Kidney (tissue), 14 donors: ENCODE measurements around the gene PDE4D. TPM values are rescaled to one million over a fixed set of nuclear protein-coding genes. Genes with fewer than 3 reads are reported as not detected.

Experiments used
- DNase-seq, 5 donors: peaks; one replicate each; pipeline ENCODE4 v3.0.0-alpha.2; 2013 to 2020
- FAIRE-seq: peaks from 2 replicates; lab custom pipeline; 2012; peaks lifted over from hg19 to GRCh38; lab: Jason Lieb, UNC
- H3K27ac ChIP-seq, 2 donors: one replicate each; pipeline ENCODE4 v1.7.0; 2013; ENCODE audit warnings: low read depth in 2 of 2, low read length in 2 of 2, inconsistent platforms in 1 of 2
- H3K27me3 ChIP-seq: one replicate; pipeline ENCODE4 v1.7.1; 2013; ENCODE audit warnings: low read length, inconsistent platforms; ENCODE audit not compliant: control insufficient read depth, insufficient read depth
- H3K36me3 ChIP-seq, 3 donors: one replicate each; pipeline versions ENCODE4 v1.7.0 to v1.7.1; 2013; ENCODE audit warnings: low read length in 3 of 3, control low read depth in 1 of 3, inconsistent platforms in 1 of 3; ENCODE audit not compliant: insufficient read depth in 3 of 3, control insufficient read depth in 2 of 3
- H3K4me1 ChIP-seq, 3 donors: one replicate each; pipeline versions ENCODE4 v1.7.0 to v1.7.1; 2013; ENCODE audit warnings: low read length in 3 of 3, inconsistent platforms in 1 of 3, low read depth in 1 of 3; ENCODE audit not compliant: control insufficient read depth in 2 of 3, insufficient read depth in 2 of 3
- H3K4me3 ChIP-seq, 3 donors: one replicate each; pipeline versions ENCODE4 v1.7.0 to v1.8.1; 2013; ENCODE audit warnings: low read length in 3 of 3, control low read depth in 1 of 3, inconsistent platforms in 1 of 3
- H3K9ac ChIP-seq, 3 donors: one replicate each; pipeline versions ENCODE4 v1.7.0 to v1.7.1; 2013; ENCODE audit warnings: low read length in 3 of 3, control low read depth in 1 of 3, inconsistent platforms in 1 of 3
- H3K9me3 ChIP-seq, 3 donors: one replicate each; pipeline versions ENCODE4 v1.7.0 to v1.7.1; 2013; ENCODE audit warnings: low read length in 3 of 3, control low read depth in 1 of 3, inconsistent platforms in 1 of 3; ENCODE audit not compliant: control insufficient read depth in 2 of 3, insufficient read depth in 1 of 3
- intact Hi-C: fragments of 100-400 bp; cut with DNase I; formaldehyde crosslinking; loops from one replicate; pipeline ENCODE4 v1.11.1; 2022
- polyA plus RNA-seq: library from polyadenylated mRNA; stranded (reverse); fragments of 350-450 nt; fragmentation: Illumina TruSeq; extraction: RNeasy Lipid Tissue Mini Kit (QIAGEN cat#74804); gene quantifications from one replicate; pipeline ENCODE4 v1.2.3, GENCODE V29; 2014; ENCODE audit warnings: low read depth, low replicate concordance; ENCODE audit not compliant: insufficient read depth
- total RNA-seq: library from RNA; stranded (reverse); fragmentation: NEBNext Ultra II Directional; extraction: Animal tissue kit (Norgen Biotek cat#: 25700); gene quantifications from one replicate; pipeline ENCODE4 v1.2.1, GENCODE V29; 2021
- TF ChIP-seq, protein P1 (sequence below): IDR thresholded peaks from 3 replicates; pipeline ENCODE4 v1.5.1; 2012; ENCODE audit warnings: mild to moderate bottlenecking, moderate library complexity, borderline replicate concordance; ENCODE audit not compliant: insufficient read depth; ENCODE audit errors: extremely low read depth
- donor health status: control.
- donor health status: control.
- donor health status: control.
- donor health status: control.
- donor health status: control.
- donor health status: DM: yes; HTN: yes; CAD: no.
- donor health status: Normal renal cell carcinoma (clear cell type).

Gene PDE4D
- total and polyA plus RNA-seq, 2 donors from 2014 or later: 9.2 to 78.9 TPM

- DNase-seq (no peak), FAIRE-seq (no peak)
- Histone ChIP-seq H3K4me3 (no peak overlapping the region), H3K9me3 (no peaks in the 10 kb centered on the region), H3K36me3 (no peaks in the 10 kb centered on the region), H3K4me1 (no peaks in the 10 kb centered on the region), H3K9ac (no peak overlapping the region), H3K27ac (no peak overlapping the region), H3K27me3 (no peaks in the 10 kb centered on the region)
- TF ChIP-seq, protein P1, sequence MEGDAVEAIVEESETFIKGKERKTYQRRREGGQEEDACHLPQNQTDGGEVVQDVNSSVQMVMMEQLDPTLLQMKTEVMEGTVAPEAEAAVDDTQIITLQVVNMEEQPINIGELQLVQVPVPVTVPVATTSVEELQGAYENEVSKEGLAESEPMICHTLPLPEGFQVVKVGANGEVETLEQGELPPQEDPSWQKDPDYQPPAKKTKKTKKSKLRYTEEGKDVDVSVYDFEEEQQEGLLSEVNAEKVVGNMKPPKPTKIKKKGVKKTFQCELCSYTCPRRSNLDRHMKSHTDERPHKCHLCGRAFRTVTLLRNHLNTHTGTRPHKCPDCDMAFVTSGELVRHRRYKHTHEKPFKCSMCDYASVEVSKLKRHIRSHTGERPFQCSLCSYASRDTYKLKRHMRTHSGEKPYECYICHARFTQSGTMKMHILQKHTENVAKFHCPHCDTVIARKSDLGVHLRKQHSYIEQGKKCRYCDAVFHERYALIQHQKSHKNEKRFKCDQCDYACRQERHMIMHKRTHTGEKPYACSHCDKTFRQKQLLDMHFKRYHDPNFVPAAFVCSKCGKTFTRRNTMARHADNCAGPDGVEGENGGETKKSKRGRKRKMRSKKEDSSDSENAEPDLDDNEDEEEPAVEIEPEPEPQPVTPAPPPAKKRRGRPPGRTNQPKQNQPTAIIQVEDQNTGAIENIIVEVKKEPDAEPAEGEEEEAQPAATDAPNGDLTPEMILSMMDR: no peak
- intact Hi-C loops: no loop called here
These were observed 943.3 kb downstream of the PDE4D start for GRCh38 chr5:58950224-58950623.

GRCh38 chr5:58946230-58946629 is 947.3 kb downstream of the PDE4D start:
- Histone ChIP-seq H3K9ac (no peak overlapping the region), H3K4me3 (no peak overlapping the region), H3K9me3 (no peaks in the 10 kb centered on the region), H3K27me3 (no peaks in the 10 kb centered on the region), H3K27ac (no peak overlapping the region), H3K4me1 (no peaks in the 10 kb centered on the region), H3K36me3 (no peaks in the 10 kb centered on the region)
- intact Hi-C loops: no loop called here
- FAIRE-seq: no peak
- TF ChIP-seq, protein P1: no peak
- no peak for DNase-seq

- H3K9me3 ChIP-seq: no peaks in the 10 kb centered on the region
- no peaks in the 10 kb centered on the region for H3K27me3 ChIP-seq
- H3K27ac ChIP-seq: no peak overlapping the region
- no peaks in the 10 kb centered on the region for H3K4me1 ChIP-seq
- TF ChIP-seq, protein P1: no peak
- no peak overlapping the region for H3K4me3 ChIP-seq
- H3K9ac ChIP-seq: no peak overlapping the region
- intact Hi-C loops: no loop called here
- DNase-seq: no peak
- FAIRE-seq: no peak
- no peaks in the 10 kb centered on the region for H3K36me3 ChIP-seq
These were observed 949.3 kb downstream of the PDE4D start for GRCh38 chr5:58944221-58944620.

GRCh38 chr5:58940446-58940845 is 953.1 kb downstream of the PDE4D start:
- no peak for DNase-seq
- TF ChIP-seq, protein P1: no peak

More at GRCh38 chr5:58940446-58940845, 953.1 kb downstream of the PDE4D start:
- no peaks in the 10 kb centered on the region for H3K9me3 ChIP-seq
- FAIRE-seq: no peak
- intact Hi-C loops: no loop called here
- H3K9ac ChIP-seq: no peak overlapping the region
- H3K27ac ChIP-seq: no peak overlapping the region
- H3K27me3 ChIP-seq: no peaks in the 10 kb centered on the region
- H3K36me3 ChIP-seq: no peaks in the 10 kb centered on the region
- H3K4me3 ChIP-seq: no peak overlapping the region
- no peaks in the 10 kb centered on the region for H3K4me1 ChIP-seq
